Activated CD8-positive, alpha-beta T cell treated with anti-CD3 and anti-CD28 coated beads, Interleukin-2, amount 10 ng/mL, durations not matched to agents 7 days and 5 days (primary cell): Measurements from ENCODE around the gene PPM1L. TPM values are rescaled to one million over a fixed set of nuclear protein-coding genes. Genes with fewer than 3 reads are reported as not detected.

Source experiments
- ATAC-seq: fragments of 150-1000 bp; cut with Tn5 transposase; one replicate; pipeline ENCODE4 v1.10.0; 2021; ENCODE audit warnings: moderate library complexity
- CTCF ChIA-PET: fragments of 350-600 bp; sonication (Branson Sonifier 250); formaldehyde crosslinking; loops from one replicate; lab custom pipeline; 2021; ENCODE audit warnings: antibody characterized with exemption; lab: Charles Lee
- POLR2A ChIA-PET: fragments of 350-600 bp; sonication (Branson Sonifier 250); formaldehyde crosslinking; loops from one replicate; lab custom pipeline; 2021; ENCODE audit warnings: antibody characterized with exemption; lab: Charles Lee
- DNase-seq: peaks from one replicate; pipeline ENCODE4 v3.0.0-alpha.2; 2020
- H3K27ac Mint-ChIP-seq: one replicate; pipeline ENCODE4 v1.8.0; 2021; ENCODE audit warnings: mild to moderate bottlenecking, mixed read lengths
- H3K27me3 Mint-ChIP-seq: one replicate; pipeline ENCODE4 v1.8.0; 2021; ENCODE audit warnings: low read depth, mixed read lengths
- H3K36me3 Mint-ChIP-seq: one replicate; pipeline ENCODE4 v1.8.0; 2021; ENCODE audit warnings: low read depth, mixed read lengths
- H3K4me1 Mint-ChIP-seq: one replicate; pipeline ENCODE4 v1.8.0; 2021; ENCODE audit warnings: low read depth, mixed read lengths
- H3K4me3 Mint-ChIP-seq: one replicate; pipeline ENCODE4 v1.8.0; 2021; ENCODE audit warnings: mild to moderate bottlenecking, mixed read lengths
- H3K9me3 Mint-ChIP-seq: one replicate; pipeline ENCODE4 v1.8.0; 2022; ENCODE audit warnings: mixed read lengths; ENCODE audit not compliant: insufficient read depth
- total RNA-seq, 2 experiments: library from RNA; stranded (reverse); gene quantifications; one replicate each; pipeline ENCODE4 v1.2.3, GENCODE V29; 2021

Gene PPM1L
- total RNA-seq, 2 experiments from 2014 or later: 3.8 to 3.9 TPM

DNA sequence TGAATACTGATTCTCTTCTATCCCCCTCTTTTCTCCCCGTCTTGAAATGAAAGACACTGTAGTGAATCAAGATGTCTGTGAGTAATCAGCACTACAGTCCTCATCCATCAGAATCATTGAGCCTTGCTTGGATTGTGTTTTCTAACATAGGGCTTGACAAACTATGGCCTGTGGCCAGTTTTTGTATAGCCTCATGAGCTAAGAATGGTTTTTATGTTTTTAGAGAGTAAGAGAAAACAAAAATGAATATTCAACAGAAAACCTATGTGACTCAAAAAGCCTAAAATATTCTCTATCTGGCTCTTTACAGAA lies 55.2 kb downstream of the PPM1L start:
- no peak overlapping the region for H3K4me3 Mint-ChIP-seq
- H3K27ac Mint-ChIP-seq: no peak overlapping the region
- ATAC-seq: no peak
- H3K36me3 Mint-ChIP-seq: no peaks in the 10 kb centered on the region
- ChIA-PET CTCF (interaction anchor here (0.8 to 0.9 kb wide), 2 partner anchors 9 to 130 kb away, joined by 3 read pairs; no protein-coding TSS in a partner anchor), POLR2A (no interaction called here)
- H3K9me3 Mint-ChIP-seq: no peaks in the 10 kb centered on the region
- H3K27me3 Mint-ChIP-seq: peaks cover 2% of the 10 kb centered on the region
- DNase-seq: no peak
- no peaks in the 10 kb centered on the region for H3K4me1 Mint-ChIP-seq

- Mint-ChIP-seq H3K4me3 (no peak overlapping the region), H3K27ac (no peak overlapping the region), H3K9me3 (no peaks in the 10 kb centered on the region), H3K27me3 (peaks cover 6% of the 10 kb centered on the region), H3K36me3 (no peaks in the 10 kb centered on the region), H3K4me1 (no peaks in the 10 kb centered on the region)
- DNase-seq (no peak), ATAC-seq (no peak)
- ChIA-PET CTCF (no interaction called here), POLR2A (no interaction called here)
Observed at GRCh38 chr3:160812304-160812703, 56.3 kb downstream of the PPM1L start.

GRCh38 chr3:160815280-160815679 lies 59.2 kb downstream of the PPM1L start:
- Mint-ChIP-seq H3K4me3 (no peak overlapping the region), H3K36me3 (no peaks in the 10 kb centered on the region), H3K4me1 (no peaks in the 10 kb centered on the region), H3K27ac (no peak overlapping the region), H3K9me3 (no peaks in the 10 kb centered on the region), H3K27me3 (peaks cover 8% of the 10 kb centered on the region)
- no peak for ATAC-seq
- CTCF ChIA-PET: no interaction called here
- DNase-seq: no peak
- POLR2A ChIA-PET: no interaction called here

DNA sequence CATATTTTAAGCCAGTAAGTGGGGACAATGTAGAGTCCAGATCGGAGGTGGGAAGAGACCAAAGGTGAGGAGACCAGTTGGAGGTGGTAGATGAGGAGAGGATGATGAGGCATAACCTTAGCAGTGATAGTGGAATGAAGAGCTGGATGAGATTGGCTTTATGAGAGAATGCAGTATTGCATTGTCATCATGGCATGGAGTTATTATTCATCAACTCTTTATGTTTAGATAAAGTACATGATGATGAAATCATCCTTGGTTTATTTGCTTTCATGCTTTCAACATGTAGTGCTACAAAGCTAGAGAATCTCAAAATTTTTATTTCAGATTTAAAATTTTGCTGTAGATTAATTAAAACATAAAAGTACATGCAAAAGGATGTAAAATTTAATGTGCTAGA lies 64.0 kb downstream of the PPM1L start:
- POLR2A ChIA-PET: no interaction called here
- H3K36me3 Mint-ChIP-seq: no peaks in the 10 kb centered on the region
- no peaks in the 10 kb centered on the region for H3K4me1 Mint-ChIP-seq
- H3K27me3 Mint-ChIP-seq: peaks cover 8% of the 10 kb centered on the region
- no peaks in the 10 kb centered on the region for H3K9me3 Mint-ChIP-seq
- ATAC-seq (no peak), DNase-seq (no peak)
- H3K4me3 Mint-ChIP-seq: no peak overlapping the region
- CTCF ChIA-PET: no interaction called here
- H3K27ac Mint-ChIP-seq: no peak overlapping the region

GRCh38 chr3:160820430-160820829 lies 64.4 kb downstream of the PPM1L start:
- Mint-ChIP-seq H3K36me3 (no peaks in the 10 kb centered on the region), H3K27me3 (peaks cover 8% of the 10 kb centered on the region), H3K4me3 (no peak overlapping the region), H3K9me3 (no peaks in the 10 kb centered on the region), H3K27ac (no peak overlapping the region), H3K4me1 (no peaks in the 10 kb centered on the region)
- DNase-seq (no peak), ATAC-seq (no peak)
- ChIA-PET CTCF (no interaction called here), POLR2A (no interaction called here)

DNA sequence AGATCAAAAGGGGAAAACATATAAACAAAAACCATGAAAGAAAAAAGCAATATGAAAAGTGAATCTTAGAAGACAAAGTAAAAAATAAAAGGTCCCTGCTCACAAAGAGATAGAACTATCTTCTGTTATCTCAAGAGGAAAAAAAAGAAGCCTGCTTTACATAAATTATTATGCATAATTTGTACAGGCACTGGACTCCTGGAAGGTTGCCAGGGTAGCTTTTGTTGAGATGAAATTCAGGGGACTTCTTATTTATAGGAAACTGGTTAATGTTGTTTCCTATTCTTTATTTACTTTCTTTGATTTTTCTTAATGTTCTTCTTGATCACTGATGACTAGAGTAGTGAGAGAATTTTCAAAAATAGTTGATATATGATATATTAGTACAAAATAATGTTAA lies 66.9 kb downstream of the PPM1L start:
- ChIA-PET POLR2A (no interaction called here), CTCF (no interaction called here)
- Mint-ChIP-seq H3K36me3 (no peaks in the 10 kb centered on the region), H3K9me3 (no peaks in the 10 kb centered on the region), H3K4me1 (no peaks in the 10 kb centered on the region), H3K4me3 (no peak overlapping the region), H3K27me3 (no peaks in the 10 kb centered on the region), H3K27ac (no peak overlapping the region)
- no peak for DNase-seq
- no peak for ATAC-seq

DNA sequence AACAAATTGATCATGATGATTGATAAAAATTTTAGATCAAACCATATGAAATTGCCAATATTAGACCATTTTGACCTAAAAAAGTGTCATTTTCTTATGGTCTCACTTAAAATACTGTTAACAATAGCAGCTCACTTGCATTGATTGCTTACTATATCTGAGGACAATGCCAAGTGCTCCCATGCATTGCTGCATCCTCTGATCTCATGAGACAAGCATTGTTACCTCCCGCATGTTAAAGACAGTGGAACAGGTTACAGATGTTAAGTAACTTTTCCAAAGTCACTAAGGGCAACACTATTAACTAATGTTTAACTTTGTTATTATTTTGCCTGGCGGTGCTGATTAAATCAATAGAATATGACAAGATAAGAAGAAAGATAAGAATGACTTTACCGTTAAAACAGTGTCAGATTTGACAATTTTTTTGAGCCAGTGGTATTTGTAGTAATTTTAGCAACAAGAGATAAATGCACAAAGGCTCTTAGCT lies 69.3 kb downstream of the PPM1L start:
- ATAC-seq: no peak
- DNase-seq: no peak
- ChIA-PET POLR2A (interaction anchor here (0.6 kb wide), 1 partner anchor 45 kb away, joined by 3 read pairs; no protein-coding TSS in a partner anchor), CTCF (no interaction called here)
- H3K4me1 Mint-ChIP-seq: no peaks in the 10 kb centered on the region
- H3K27me3 Mint-ChIP-seq: no peaks in the 10 kb centered on the region
- no peaks in the 10 kb centered on the region for H3K9me3 Mint-ChIP-seq
- no peak overlapping the region for H3K27ac Mint-ChIP-seq
- H3K4me3 Mint-ChIP-seq: no peak overlapping the region
- no peaks in the 10 kb centered on the region for H3K36me3 Mint-ChIP-seq

DNA sequence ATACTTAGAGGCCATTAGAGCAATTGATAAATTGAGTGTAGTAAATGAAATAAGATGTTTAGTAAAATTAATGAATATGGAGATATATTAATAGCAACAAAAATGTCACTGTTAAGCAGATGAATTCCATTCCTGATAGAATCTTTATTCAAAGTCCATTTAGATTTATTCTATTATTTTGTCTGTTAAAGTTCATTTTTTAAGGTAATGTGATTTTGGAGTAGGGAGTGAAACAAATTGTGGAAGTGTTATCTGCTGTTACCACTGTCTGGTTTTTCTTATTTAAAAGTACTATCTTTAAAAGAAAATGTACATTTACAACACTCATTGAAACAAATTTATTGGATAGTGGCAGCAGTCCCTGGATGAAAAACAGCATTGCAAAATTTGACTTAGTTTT lies 70.4 kb downstream of the PPM1L start:
- Mint-ChIP-seq H3K27me3 (no peaks in the 10 kb centered on the region), H3K4me1 (no peaks in the 10 kb centered on the region), H3K27ac (no peak overlapping the region), H3K4me3 (no peak overlapping the region), H3K9me3 (no peaks in the 10 kb centered on the region), H3K36me3 (no peaks in the 10 kb centered on the region)
- POLR2A ChIA-PET: no interaction called here
- no peak for DNase-seq
- ATAC-seq: no peak
- CTCF ChIA-PET: no interaction called here

DNA sequence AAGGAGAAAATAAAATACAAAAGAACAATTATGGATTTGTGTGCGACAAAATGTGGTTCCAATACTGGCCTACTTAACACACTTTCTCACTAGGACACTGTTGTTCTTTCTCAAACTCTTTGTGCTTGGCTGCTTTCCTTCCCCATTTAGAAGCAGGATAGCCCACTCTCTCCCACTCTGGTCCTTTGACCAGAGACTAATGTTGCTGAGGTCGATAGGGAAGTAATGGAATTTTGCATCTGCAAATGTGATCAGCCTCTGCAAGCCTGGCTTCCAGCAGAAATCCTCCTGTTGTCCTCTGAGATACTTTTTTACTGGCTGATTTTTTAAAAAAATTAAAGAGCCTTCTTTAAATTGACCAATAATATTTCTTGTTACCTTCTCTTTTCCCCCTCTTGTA lies 71.0 kb downstream of the PPM1L start:
- no peaks in the 10 kb centered on the region for H3K9me3 Mint-ChIP-seq
- ChIA-PET CTCF (no interaction called here), POLR2A (no interaction called here)
- no peak for DNase-seq
- no peaks in the 10 kb centered on the region for H3K36me3 Mint-ChIP-seq
- no peaks in the 10 kb centered on the region for H3K27me3 Mint-ChIP-seq
- H3K4me1 Mint-ChIP-seq: no peaks in the 10 kb centered on the region
- no peak overlapping the region for H3K27ac Mint-ChIP-seq
- H3K4me3 Mint-ChIP-seq: no peak overlapping the region
- ATAC-seq: no peak

DNA sequence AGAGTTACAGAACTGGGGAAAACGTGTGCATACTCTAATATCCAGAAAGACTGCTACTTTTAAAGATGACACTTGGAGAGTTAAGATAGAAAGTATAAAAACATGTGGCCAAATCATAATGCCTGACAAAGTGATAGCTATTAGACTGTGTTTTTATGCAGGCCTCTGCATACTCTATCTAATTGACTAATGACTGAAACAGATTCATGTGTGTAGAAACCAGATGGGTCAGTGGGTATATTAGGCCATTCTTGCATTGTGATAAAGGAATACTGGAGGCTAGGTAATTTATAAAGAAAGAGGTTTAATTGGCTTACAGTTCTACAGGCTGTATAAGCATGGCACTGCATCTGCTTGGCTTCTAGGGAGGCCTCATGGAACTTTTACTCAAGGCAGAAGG lies 71.5 kb downstream of the PPM1L start:
- ChIA-PET CTCF (no interaction called here), POLR2A (no interaction called here)
- no peaks in the 10 kb centered on the region for H3K4me1 Mint-ChIP-seq
- no peak for DNase-seq
- H3K9me3 Mint-ChIP-seq: no peaks in the 10 kb centered on the region
- H3K36me3 Mint-ChIP-seq: no peaks in the 10 kb centered on the region
- H3K4me3 Mint-ChIP-seq: no peak overlapping the region
- H3K27ac Mint-ChIP-seq: no peak overlapping the region
- ATAC-seq: no peak
- H3K27me3 Mint-ChIP-seq: no peaks in the 10 kb centered on the region

DNA sequence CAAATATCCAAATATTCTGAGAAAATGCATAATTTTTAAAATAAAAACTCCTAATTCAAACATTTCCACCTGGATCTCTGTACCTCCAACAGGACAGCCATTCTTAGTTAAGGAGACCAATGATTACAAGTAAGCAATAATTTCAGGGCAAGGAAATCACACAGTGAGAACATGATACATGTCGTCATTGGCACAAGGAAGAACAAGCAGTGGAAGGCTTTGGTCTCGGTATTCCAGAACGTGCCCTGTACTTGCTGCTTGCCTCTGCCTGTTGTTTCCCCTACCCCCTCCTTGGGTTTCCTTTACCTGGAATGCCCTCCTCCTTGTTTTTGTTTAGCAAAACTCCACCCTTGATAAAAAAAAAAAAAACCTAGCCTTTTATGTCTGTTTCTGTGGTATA lies 72.8 kb downstream of the PPM1L start:
- Mint-ChIP-seq H3K36me3 (no peaks in the 10 kb centered on the region), H3K27me3 (no peaks in the 10 kb centered on the region), H3K4me1 (no peaks in the 10 kb centered on the region), H3K9me3 (no peaks in the 10 kb centered on the region), H3K27ac (no peak overlapping the region), H3K4me3 (no peak overlapping the region)
- ATAC-seq (no peak), DNase-seq (no peak)
- ChIA-PET POLR2A (no interaction called here), CTCF (no interaction called here)

- Mint-ChIP-seq H3K27me3 (no peaks in the 10 kb centered on the region), H3K9me3 (no peaks in the 10 kb centered on the region), H3K4me1 (no peaks in the 10 kb centered on the region), H3K36me3 (no peaks in the 10 kb centered on the region), H3K27ac (no peak overlapping the region), H3K4me3 (no peak overlapping the region)
- DNase-seq: no peak
- POLR2A ChIA-PET: no interaction called here
- CTCF ChIA-PET: no interaction called here
- no peak for ATAC-seq
Observed at GRCh38 chr3:160829486-160830009, 73.5 kb downstream of the PPM1L start.

- H3K36me3 Mint-ChIP-seq: no peaks in the 10 kb centered on the region
- no peak overlapping the region for H3K27ac Mint-ChIP-seq
- CTCF ChIA-PET: no interaction called here
- POLR2A ChIA-PET: no interaction called here
- DNase-seq (no peak), ATAC-seq (no peak)
- H3K4me1 Mint-ChIP-seq: no peaks in the 10 kb centered on the region
- H3K9me3 Mint-ChIP-seq: no peaks in the 10 kb centered on the region
- H3K27me3 Mint-ChIP-seq: no peaks in the 10 kb centered on the region
- no peak overlapping the region for H3K4me3 Mint-ChIP-seq
Observed at GRCh38 chr3:160830796-160831195, 74.8 kb downstream of the PPM1L start.
